GM12878 (cell line): ENCODE data around the gene CLEC4G. TPM values are rescaled to one million over a fixed set of nuclear protein-coding genes. Genes with fewer than 3 reads are reported as not detected.

ENCODE experiments used
- BCL11A ChIP-seq: IDR thresholded peaks from 2 replicates; pipeline ENCODE4 v1.6.1; 2011; ENCODE audit warnings: low read depth, low read length
- CREB1 ChIP-seq: IDR thresholded peaks from 2 replicates; pipeline ENCODE4 v1.6.1; 2012; ENCODE audit warnings: low read depth, mild to moderate bottlenecking, inconsistent platforms
- CREM ChIP-seq: IDR thresholded peaks from 2 replicates; pipeline ENCODE4 v1.6.1; 2014; ENCODE audit warnings: antibody characterized with exemption, low read depth
- EED ChIP-seq: sonication (generic); IDR thresholded peaks from 2 replicates; pipeline ENCODE4 v1.6.1; 2016; ENCODE audit warnings: antibody characterized with exemption, low read depth
- HCFC1 ChIP-seq: fragments of 150-350 bp; IDR thresholded peaks from 2 replicates; pipeline ENCODE4 v1.6.1; 2014; ENCODE audit warnings: low read length
- RFX5 ChIP-seq: IDR thresholded peaks from 2 replicates; pipeline ENCODE4 v1.6.1; 2011; ENCODE audit warnings: low read depth, low read length, improper control_type of control experiment
- ZZZ3 ChIP-seq: IDR thresholded peaks from 2 replicates; pipeline ENCODE4 v1.6.1; 2011; ENCODE audit warnings: low read depth; ENCODE audit not compliant: control insufficient read depth, insufficient read length
- polyA plus RNA-seq, 11 experiments: library from polyadenylated mRNA; depleted of rRNA in 4 of 11; unstranded in 6 of 11; stranded (reverse) in 5 of 11; fragments of >200 nt; fragmentation: Nextera tagmentation in 4 of 11; fragmentation: Illumina TruSeq in 1 of 11; extraction: Ambion mirVana in 4 of 11; extraction: Trizol in 1 of 11; gene quantifications; 1 replicate in 1 of 11; 2 replicates in 10 of 11; pipeline versions ENCODE4 v1.2.1 to v1.2.3, GENCODE V29; 2011 to 2016; ENCODE audit warnings: inconsistent platforms in 2 of 11, missing spikeins in 2 of 11, low read depth in 1 of 11
- total RNA-seq, 4 experiments: library from RNA; depleted of rRNA in 3 of 4; stranded (reverse); fragments of >200 nt in 3 of 4; fragmentation: Illumina TruSeq in 1 of 4; extraction: Trizol in 1 of 4; gene quantifications; 2 replicates each; pipeline versions ENCODE4 v1.2.1 to v1.2.3, GENCODE V29; 2013 to 2021
- TF ChIP-seq, protein P1 (sequence below): fragments of 450-650 bp; formaldehyde crosslinking; IDR thresholded peaks from 2 replicates; pipeline ENCODE4 v1.4.0; 2020; ENCODE audit warnings: mild to moderate bottlenecking, moderate library complexity
- TF ChIP-seq, protein P2 (sequence below): IDR thresholded peaks from 2 replicates; pipeline ENCODE4 v1.6.1; 2011; ENCODE audit warnings: mild to moderate bottlenecking, low read depth, low read length, moderate library complexity; ENCODE audit not compliant: insufficient replicate concordance
- TF ChIP-seq, protein P3 (sequence below): fragments of 450-650 bp; IDR thresholded peaks from 2 replicates; pipeline ENCODE4 v1.6.1; 2018; ENCODE audit warnings: borderline replicate concordance, mild to moderate bottlenecking; ENCODE audit not compliant: partially characterized antibody
- TF ChIP-seq, protein P4 (sequence below): IDR thresholded peaks from 2 replicates; pipeline ENCODE4 v1.6.1; 2012; ENCODE audit warnings: mild to moderate bottlenecking, low read depth, low read length
- TF ChIP-seq, protein P5 (sequence below): IDR thresholded peaks from 2 replicates; pipeline ENCODE4 v1.6.1; 2012; ENCODE audit warnings: low read depth, low read length, improper control_type of control experiment

Gene CLEC4G
- total and polyA plus RNA-seq, 10 of the 15 experiments (the other 5 are each of a cell fraction or from before 2014, with no cell fraction given) = 0.04 TPM; not detected in 9

DNA sequence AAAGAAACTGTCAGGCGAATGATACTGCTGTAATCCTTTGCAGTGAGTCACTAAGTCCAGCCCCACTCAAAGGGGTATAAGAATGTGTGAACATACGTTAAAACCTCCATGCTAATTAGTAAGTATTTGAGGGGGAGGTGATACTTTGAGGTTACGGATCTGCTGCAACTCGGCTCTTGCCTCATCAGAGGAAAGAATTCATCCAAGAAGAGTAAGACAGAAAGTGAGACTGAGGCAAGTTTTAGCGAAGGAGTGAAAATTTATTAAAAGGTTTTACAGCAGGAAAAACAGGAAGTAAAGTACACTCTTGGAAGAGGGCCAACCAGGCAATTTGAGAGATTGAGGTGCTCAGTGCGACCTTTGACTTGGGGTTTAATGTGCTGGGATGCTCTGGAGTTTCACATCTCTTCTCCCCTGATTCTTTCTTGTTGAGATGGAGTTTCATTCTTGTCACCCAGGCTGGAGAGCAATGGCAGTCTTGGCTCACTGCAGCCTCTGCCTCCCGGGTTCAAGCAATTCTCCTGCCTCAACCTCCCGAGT lies 40.9 kb upstream of the CLEC4G start (continued):
- TF ChIP-seq, protein P1, sequence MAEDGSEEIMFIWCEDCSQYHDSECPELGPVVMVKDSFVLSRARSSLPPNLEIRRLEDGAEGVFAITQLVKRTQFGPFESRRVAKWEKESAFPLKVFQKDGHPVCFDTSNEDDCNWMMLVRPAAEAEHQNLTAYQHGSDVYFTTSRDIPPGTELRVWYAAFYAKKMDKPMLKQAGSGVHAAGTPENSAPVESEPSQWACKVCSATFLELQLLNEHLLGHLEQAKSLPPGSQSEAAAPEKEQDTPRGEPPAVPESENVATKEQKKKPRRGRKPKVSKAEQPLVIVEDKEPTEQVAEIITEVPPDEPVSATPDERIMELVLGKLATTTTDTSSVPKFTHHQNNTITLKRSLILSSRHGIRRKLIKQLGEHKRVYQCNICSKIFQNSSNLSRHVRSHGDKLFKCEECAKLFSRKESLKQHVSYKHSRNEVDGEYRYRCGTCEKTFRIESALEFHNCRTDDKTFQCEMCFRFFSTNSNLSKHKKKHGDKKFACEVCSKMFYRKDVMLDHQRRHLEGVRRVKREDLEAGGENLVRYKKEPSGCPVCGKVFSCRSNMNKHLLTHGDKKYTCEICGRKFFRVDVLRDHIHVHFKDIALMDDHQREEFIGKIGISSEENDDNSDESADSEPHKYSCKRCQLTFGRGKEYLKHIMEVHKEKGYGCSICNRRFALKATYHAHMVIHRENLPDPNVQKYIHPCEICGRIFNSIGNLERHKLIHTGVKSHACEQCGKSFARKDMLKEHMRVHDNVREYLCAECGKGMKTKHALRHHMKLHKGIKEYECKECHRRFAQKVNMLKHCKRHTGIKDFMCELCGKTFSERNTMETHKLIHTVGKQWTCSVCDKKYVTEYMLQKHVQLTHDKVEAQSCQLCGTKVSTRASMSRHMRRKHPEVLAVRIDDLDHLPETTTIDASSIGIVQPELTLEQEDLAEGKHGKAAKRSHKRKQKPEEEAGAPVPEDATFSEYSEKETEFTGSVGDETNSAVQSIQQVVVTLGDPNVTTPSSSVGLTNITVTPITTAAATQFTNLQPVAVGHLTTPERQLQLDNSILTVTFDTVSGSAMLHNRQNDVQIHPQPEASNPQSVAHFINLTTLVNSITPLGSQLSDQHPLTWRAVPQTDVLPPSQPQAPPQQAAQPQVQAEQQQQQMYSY (CRISPR knock-in tag) = no peak
- no peak for TF ChIP-seq ZZZ3
- TF ChIP-seq, protein P2, sequence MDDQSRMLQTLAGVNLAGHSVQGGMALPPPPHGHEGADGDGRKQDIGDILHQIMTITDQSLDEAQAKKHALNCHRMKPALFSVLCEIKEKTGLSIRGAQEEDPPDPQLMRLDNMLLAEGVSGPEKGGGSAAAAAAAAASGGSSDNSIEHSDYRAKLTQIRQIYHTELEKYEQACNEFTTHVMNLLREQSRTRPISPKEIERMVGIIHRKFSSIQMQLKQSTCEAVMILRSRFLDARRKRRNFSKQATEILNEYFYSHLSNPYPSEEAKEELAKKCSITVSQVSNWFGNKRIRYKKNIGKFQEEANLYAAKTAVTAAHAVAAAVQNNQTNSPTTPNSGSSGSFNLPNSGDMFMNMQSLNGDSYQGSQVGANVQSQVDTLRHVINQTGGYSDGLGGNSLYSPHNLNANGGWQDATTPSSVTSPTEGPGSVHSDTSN = no peak
- TF ChIP-seq, protein P3, sequence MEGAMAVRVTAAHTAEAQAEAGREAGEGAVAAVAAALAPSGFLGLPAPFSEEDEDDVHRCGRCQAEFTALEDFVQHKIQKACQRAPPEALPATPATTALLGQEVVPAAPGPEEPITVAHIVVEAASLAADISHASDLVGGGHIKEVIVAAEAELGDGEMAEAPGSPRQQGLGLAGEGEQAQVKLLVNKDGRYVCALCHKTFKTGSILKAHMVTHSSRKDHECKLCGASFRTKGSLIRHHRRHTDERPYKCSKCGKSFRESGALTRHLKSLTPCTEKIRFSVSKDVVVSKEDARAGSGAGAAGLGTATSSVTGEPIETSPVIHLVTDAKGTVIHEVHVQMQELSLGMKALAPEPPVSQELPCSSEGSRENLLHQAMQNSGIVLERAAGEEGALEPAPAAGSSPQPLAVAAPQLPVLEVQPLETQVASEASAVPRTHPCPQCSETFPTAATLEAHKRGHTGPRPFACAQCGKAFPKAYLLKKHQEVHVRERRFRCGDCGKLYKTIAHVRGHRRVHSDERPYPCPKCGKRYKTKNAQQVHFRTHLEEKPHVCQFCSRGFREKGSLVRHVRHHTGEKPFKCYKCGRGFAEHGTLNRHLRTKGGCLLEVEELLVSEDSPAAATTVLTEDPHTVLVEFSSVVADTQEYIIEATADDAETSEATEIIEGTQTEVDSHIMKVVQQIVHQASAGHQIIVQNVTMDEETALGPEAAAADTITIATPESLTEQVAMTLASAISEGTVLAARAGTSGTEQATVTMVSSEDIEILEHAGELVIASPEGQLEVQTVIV = no peak
- TF ChIP-seq RFX5 = no peak
- peak; percentile 59; the same call in 1 of the 2 replicates for TF ChIP-seq CREM
- TF ChIP-seq, protein P4, sequence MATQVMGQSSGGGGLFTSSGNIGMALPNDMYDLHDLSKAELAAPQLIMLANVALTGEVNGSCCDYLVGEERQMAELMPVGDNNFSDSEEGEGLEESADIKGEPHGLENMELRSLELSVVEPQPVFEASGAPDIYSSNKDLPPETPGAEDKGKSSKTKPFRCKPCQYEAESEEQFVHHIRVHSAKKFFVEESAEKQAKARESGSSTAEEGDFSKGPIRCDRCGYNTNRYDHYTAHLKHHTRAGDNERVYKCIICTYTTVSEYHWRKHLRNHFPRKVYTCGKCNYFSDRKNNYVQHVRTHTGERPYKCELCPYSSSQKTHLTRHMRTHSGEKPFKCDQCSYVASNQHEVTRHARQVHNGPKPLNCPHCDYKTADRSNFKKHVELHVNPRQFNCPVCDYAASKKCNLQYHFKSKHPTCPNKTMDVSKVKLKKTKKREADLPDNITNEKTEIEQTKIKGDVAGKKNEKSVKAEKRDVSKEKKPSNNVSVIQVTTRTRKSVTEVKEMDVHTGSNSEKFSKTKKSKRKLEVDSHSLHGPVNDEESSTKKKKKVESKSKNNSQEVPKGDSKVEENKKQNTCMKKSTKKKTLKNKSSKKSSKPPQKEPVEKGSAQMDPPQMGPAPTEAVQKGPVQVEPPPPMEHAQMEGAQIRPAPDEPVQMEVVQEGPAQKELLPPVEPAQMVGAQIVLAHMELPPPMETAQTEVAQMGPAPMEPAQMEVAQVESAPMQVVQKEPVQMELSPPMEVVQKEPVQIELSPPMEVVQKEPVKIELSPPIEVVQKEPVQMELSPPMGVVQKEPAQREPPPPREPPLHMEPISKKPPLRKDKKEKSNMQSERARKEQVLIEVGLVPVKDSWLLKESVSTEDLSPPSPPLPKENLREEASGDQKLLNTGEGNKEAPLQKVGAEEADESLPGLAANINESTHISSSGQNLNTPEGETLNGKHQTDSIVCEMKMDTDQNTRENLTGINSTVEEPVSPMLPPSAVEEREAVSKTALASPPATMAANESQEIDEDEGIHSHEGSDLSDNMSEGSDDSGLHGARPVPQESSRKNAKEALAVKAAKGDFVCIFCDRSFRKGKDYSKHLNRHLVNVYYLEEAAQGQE = no peak
- no peak for TF ChIP-seq HCFC1
- TF ChIP-seq, protein P5, sequence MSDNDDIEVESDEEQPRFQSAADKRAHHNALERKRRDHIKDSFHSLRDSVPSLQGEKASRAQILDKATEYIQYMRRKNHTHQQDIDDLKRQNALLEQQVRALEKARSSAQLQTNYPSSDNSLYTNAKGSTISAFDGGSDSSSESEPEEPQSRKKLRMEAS = no peak
- peak; percentile 62 for TF ChIP-seq CREB1
- peak; percentile 93 for TF ChIP-seq EED
- peak; percentile 76 for TF ChIP-seq BCL11A
